IMR-90 (cell line): Measurements from ENCODE around the gene NEU1. TPM values are rescaled to one million over a fixed set of nuclear protein-coding genes. Genes with fewer than 3 reads are reported as not detected.
"Not testable (repeated sequence)": the region's sequence is repeated elsewhere in the genome, so short reads cannot be mapped to it uniquely, and the experiment has no call there.

Source experiments
- ATAC-seq: fragments of 200-7000 bp; cut with Tn5 transposase; 2 replicates; pipeline ENCODE4 v1.9.1; 2020; ENCODE audit warnings: low read depth, mild to moderate bottlenecking, moderate library complexity
- BruUV-seq: library from RNA; stranded (reverse); fragments of 400-500 nt; replicated peaks from 2 replicates; lab custom pipeline; 2021; lab: Mats Ljungman, UMichigan
- CTCF ChIA-PET: fragments of 300-600 bp; formaldehyde crosslinking; extraction: SDS; loops from one replicate; lab custom pipeline; 2021; ENCODE audit warnings: antibody characterized with exemption; lab: Yijun Ruan, JAX
- POLR2A ChIA-PET: fragments of 300-600 bp; sonication (Branson Sonifier 250); formaldehyde crosslinking; loops from one replicate; lab custom pipeline; 2022; ENCODE audit warnings: antibody characterized with exemption; ENCODE audit not compliant: unreplicated experiment; lab: Charles Lee
- DNase-seq: peaks from one replicate; pipeline ENCODE4 v3.0.0; 2013
- H2AFZ ChIP-seq: replicated peaks from 2 replicates; pipeline ENCODE3; 2013; ENCODE audit warnings: low read length, mild to moderate bottlenecking; ENCODE audit not compliant: poor library complexity
- H2AK5ac ChIP-seq: 2 replicates; pipeline ENCODE4 v1.6.1; 2013; ENCODE audit warnings: low read depth, low read length, inconsistent platforms
- H2AK9ac ChIP-seq: replicated peaks from 2 replicates; pipeline ENCODE3; 2013; ENCODE audit warnings: mild to moderate bottlenecking, low read depth, low read length, moderate library complexity; ENCODE audit not compliant: poor library complexity
- H2BK120ac ChIP-seq: 2 replicates; pipeline ENCODE4 v1.6.1; 2013; ENCODE audit warnings: low read depth, low read length, inconsistent platforms
- H2BK15ac ChIP-seq: 3 replicates; pipeline ENCODE4 v1.6.1; 2013; ENCODE audit warnings: low read depth, low read length, inconsistent platforms
- H2BK20ac ChIP-seq: 2 replicates; pipeline ENCODE4 v1.6.1; 2013; ENCODE audit warnings: low read depth, mild to moderate bottlenecking, inconsistent platforms, low read length, moderate library complexity
- H2BK5ac ChIP-seq: 2 replicates; pipeline ENCODE4 v1.6.1; 2013; ENCODE audit warnings: mild to moderate bottlenecking, low read depth, low read length, inconsistent platforms; ENCODE audit not compliant: poor library complexity, severe bottlenecking
- H3K14ac ChIP-seq: replicated peaks from 2 replicates; pipeline ENCODE4 v1.6.1; 2013; ENCODE audit warnings: low read depth, low read length, inconsistent platforms
- H3K18ac ChIP-seq: 2 replicates; pipeline ENCODE4 v1.6.1; 2013; ENCODE audit warnings: low read depth, low read length, control low read depth
- H3K23ac ChIP-seq: 2 replicates; pipeline ENCODE4 v1.6.1; 2013; ENCODE audit warnings: low read depth, low read length, inconsistent platforms
- H3K27ac ChIP-seq: 2 replicates; pipeline ENCODE4 v1.5.1; 2013; ENCODE audit warnings: mild to moderate bottlenecking, control low read depth, low read length; ENCODE audit not compliant: insufficient read depth
- H3K27me3 ChIP-seq: 2 replicates; pipeline ENCODE4 v1.6.1; 2013; ENCODE audit warnings: low read length; ENCODE audit not compliant: control insufficient read depth, insufficient read depth
- H3K36me3 ChIP-seq: 2 replicates; pipeline ENCODE4 v1.6.1; 2013; ENCODE audit warnings: low read length, mixed read lengths; ENCODE audit not compliant: control insufficient read depth, insufficient read depth
- H3K4ac ChIP-seq: 2 replicates; pipeline ENCODE4 v1.6.1; 2013; ENCODE audit warnings: low read depth, low read length, inconsistent platforms
- H3K4me1 ChIP-seq: 2 replicates; pipeline ENCODE4 v1.6.1; 2013; ENCODE audit warnings: low read length, mixed read lengths; ENCODE audit not compliant: control insufficient read depth, insufficient read depth
- H3K4me2 ChIP-seq: 2 replicates; pipeline ENCODE4 v1.6.1; 2013; ENCODE audit warnings: low read depth, mild to moderate bottlenecking, control low read depth, low read length, moderate library complexity
- H3K4me3 ChIP-seq: 2 replicates; pipeline ENCODE4 v1.5.1; 2013; ENCODE audit warnings: low read depth, mild to moderate bottlenecking, control low read depth, low read length, moderate library complexity; ENCODE audit not compliant: insufficient read depth
- H3K56ac ChIP-seq: 2 replicates; pipeline ENCODE4 v1.6.1; 2013; ENCODE audit warnings: low read length, inconsistent platforms; ENCODE audit not compliant: insufficient read depth; ENCODE audit errors: extremely low read depth
- H3K79me1 ChIP-seq, 2 experiments: 2 replicates each; pipeline ENCODE4 v1.6.1; 2013; ENCODE audit warnings: low read length in 2 of 2, inconsistent platforms in 1 of 2, low read depth in 1 of 2
- H3K9ac ChIP-seq: 2 replicates; pipeline ENCODE4 v1.6.1; 2013; ENCODE audit warnings: low read depth, low read length, control low read depth
- H3K9me1 ChIP-seq: 2 replicates; pipeline ENCODE4 v1.6.1; 2013; ENCODE audit warnings: low read length, inconsistent platforms; ENCODE audit not compliant: insufficient read depth
- H3K9me3 ChIP-seq: 2 replicates; pipeline ENCODE4 v1.6.1; 2013; ENCODE audit warnings: low read length; ENCODE audit not compliant: control insufficient read depth, insufficient read depth
- H4K20me1 ChIP-seq: 2 replicates; pipeline ENCODE4 v1.6.1; 2013; ENCODE audit warnings: low read length, inconsistent platforms; ENCODE audit not compliant: insufficient read depth
- H4K5ac ChIP-seq: 2 replicates; pipeline ENCODE4 v1.6.1; 2013; ENCODE audit warnings: mild to moderate bottlenecking, low read depth, low read length, control low read depth
- H4K8ac ChIP-seq, 2 experiments: 2 replicates each; pipeline ENCODE4 v1.6.1; 2013; ENCODE audit warnings: low read depth in 2 of 2, low read length in 2 of 2, control low read depth in 1 of 2, inconsistent platforms in 1 of 2
- H4K91ac ChIP-seq: 2 replicates; pipeline ENCODE4 v1.6.1; 2013; ENCODE audit warnings: low read depth, low read length, inconsistent platforms; ENCODE audit not compliant: insufficient read depth
- WGBS, 2 experiments: methylation state at CpG; one replicate each; pipeline versions ENCODE4 v1.1.5 to v1.1.7; 2013; ENCODE audit warnings: missing lambda C conversion rate in 2 of 2; ENCODE audit not compliant: insufficient read length in 1 of 2; ENCODE audit errors: extremely low coverage in 2 of 2; 5-methylcytosine and 5-hydroxymethylcytosine counted together
- dilution Hi-C: fragments of 300-500 bp; cut with HindIII; formaldehyde crosslinking; loops from one replicate; pipeline ENCODE4 v1.14.3; 2018; ENCODE audit warnings: low sequenced_read_pairs; ENCODE audit not compliant: unreplicated experiment
- in situ Hi-C: fragments of 300-500 bp; cut with MboI; formaldehyde crosslinking; loops from 3 replicates; pipeline ENCODE4 v1.14.3; 2019; ENCODE audit warnings: low sequenced_read_pairs, inconsistent platforms, mixed read lengths
- intact Hi-C: fragments of 100-400 bp; cut with micrococcal nuclease; formaldehyde crosslinking; loops from 2 replicates; pipeline ENCODE4 v1.10.0; 2022
- polyA plus RNA-seq, 3 experiments: library from polyadenylated mRNA; depleted of rRNA; stranded (reverse); fragments of >200 nt; gene quantifications; 2 replicates each; pipeline ENCODE4 v1.2.3, GENCODE V29; 2012; ENCODE audit warnings: low replicate concordance in 1 of 3
- total RNA-seq: library from RNA; depleted of rRNA; stranded (reverse); fragments of >200 nt; gene quantifications from 2 replicates; pipeline ENCODE4 v1.2.3, GENCODE V29; 2012

The NEU1 gene
- total and polyA plus RNA-seq, 2 of the 4 experiments (the other 2 are of a cell fraction): 28.5 to 36.2 TPM

DNA sequence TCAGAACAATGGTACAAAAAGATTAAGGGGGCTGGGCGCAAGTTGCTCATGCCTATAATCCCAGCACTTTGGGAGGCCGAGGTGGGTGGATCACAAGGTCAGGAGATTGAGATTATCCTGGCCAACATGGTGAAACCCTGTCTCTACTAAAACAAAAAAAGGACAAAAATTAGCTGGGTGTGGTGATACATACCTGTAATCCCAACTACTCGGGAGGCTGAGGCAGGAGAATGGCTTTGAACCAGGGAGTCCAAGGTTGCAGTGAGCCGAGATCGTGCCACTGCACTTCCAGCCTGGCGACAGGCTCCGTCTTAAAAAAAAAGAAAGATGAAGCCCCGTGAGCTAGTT lies 22.9 kb downstream of the NEU1 start:
- H2BK20ac ChIP-seq, H3K9me3 ChIP-seq, H3K56ac ChIP-seq, DNase-seq, H3K27ac ChIP-seq, H2BK120ac ChIP-seq, BruUV-seq, H2BK15ac ChIP-seq, H3K18ac ChIP-seq, H4K5ac ChIP-seq, H4K8ac ChIP-seq, ATAC-seq, H3K23ac ChIP-seq, H3K4me2 ChIP-seq, H3K9ac ChIP-seq, H2AK5ac ChIP-seq, H2AK9ac ChIP-seq, H3K14ac ChIP-seq, H2AFZ ChIP-seq, H4K91ac ChIP-seq, H3K9me1 ChIP-seq, intact Hi-C loops, H3K4me3 ChIP-seq, H2BK5ac ChIP-seq, H3K4ac ChIP-seq, H3K27me3 ChIP-seq, dilution Hi-C loops: not testable (repeated sequence)
- in situ Hi-C loops: loop anchor here (10.0 kb wide), 2 partner anchors 155 to 295 kb away; partner anchors contain the start of genes ATP6V1G2, DDX39B, LY6G5C and NFKBIL1
- POLR2A ChIA-PET: interaction anchor here (0.5 to 0.9 kb wide), 2 partner anchors 23 to 1298 kb away, joined by 3 read pairs; partner anchors contain the start of gene NEU1
- H3K79me1 ChIP-seq: peaks cover 22 to 43% of the 10 kb centered on the region in 2 experiments; a peak in 3 of 4 replicates
- CTCF ChIA-PET: interaction anchor here (0.7 kb wide), 1 partner anchor 48 kb away, joined by 3 read pairs; no protein-coding TSS in a partner anchor
- peaks cover 55% of the 10 kb centered on the region for H4K20me1 ChIP-seq
- no CpG with 5 or more reads among the region's 8 CpGs for WGBS, 2 experiments
- peaks cover 43% of the 10 kb centered on the region for H3K36me3 ChIP-seq
- H3K4me1 ChIP-seq: peaks cover 11% of the 10 kb centered on the region
